Esophagus muscularis mucosa (tissue), 3 donors: ENCODE measurements around the gene CXorf58.

Experiments used
- POLR2A ChIP-seq: fragments of 450-650 bp; IDR thresholded peaks from one replicate; pipeline ENCODE4 v1.6.1; 2017; ENCODE audit warnings: antibody characterized with exemption, moderate library complexity, mild to moderate bottlenecking, low read depth
- POLR2AphosphoS5 ChIP-seq, 2 donors: sonication (generic); formaldehyde crosslinking; IDR thresholded peaks; one replicate each; pipeline ENCODE4 v1.6.1; 2017; ENCODE audit warnings: antibody characterized with exemption in 2 of 2
- TF ChIP-seq, protein P1 (sequence below), 3 experiments: fragments of 200-600 bp in 2 of 3; fragments of 450-650 bp in 1 of 3; sonication (generic) in 2 of 3; IDR thresholded peaks; one replicate each; pipeline ENCODE4 v1.5.1; 2017 to 2019; ENCODE audit warnings: antibody characterized with exemption in 3 of 3, mild to moderate bottlenecking in 2 of 3, moderate library complexity in 1 of 3

DNA sequence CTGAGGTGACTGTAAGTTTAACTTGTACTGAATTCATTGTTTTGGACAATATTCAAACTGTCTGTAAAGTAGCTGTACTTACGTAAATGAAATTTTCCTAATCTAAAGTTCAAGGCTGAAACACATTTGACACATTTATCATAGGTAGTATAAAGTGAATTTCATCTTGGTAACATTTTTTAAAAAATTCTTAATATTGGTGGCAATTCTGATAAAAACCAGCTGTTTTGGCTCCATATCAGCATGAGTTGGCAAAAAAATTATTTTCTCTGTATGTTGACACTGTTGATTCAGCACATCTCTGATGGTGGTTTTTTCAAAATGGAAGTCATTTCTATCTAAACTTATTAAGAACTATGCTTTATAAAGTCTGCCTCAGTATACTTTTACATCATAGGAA lies 30.9 kb downstream of the CXorf58 start:
- TF ChIP-seq POLR2AphosphoS5 (IDR thresholded peaks at IDR 0.05) (no peak), POLR2A (no peak)
- TF ChIP-seq, protein P1, sequence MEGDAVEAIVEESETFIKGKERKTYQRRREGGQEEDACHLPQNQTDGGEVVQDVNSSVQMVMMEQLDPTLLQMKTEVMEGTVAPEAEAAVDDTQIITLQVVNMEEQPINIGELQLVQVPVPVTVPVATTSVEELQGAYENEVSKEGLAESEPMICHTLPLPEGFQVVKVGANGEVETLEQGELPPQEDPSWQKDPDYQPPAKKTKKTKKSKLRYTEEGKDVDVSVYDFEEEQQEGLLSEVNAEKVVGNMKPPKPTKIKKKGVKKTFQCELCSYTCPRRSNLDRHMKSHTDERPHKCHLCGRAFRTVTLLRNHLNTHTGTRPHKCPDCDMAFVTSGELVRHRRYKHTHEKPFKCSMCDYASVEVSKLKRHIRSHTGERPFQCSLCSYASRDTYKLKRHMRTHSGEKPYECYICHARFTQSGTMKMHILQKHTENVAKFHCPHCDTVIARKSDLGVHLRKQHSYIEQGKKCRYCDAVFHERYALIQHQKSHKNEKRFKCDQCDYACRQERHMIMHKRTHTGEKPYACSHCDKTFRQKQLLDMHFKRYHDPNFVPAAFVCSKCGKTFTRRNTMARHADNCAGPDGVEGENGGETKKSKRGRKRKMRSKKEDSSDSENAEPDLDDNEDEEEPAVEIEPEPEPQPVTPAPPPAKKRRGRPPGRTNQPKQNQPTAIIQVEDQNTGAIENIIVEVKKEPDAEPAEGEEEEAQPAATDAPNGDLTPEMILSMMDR (IDR thresholded peaks at IDR 0.05) = no peak
